Measurements from ENCODE around the gene OR1I1.

The OR1I1 gene

GRCh38 chr19:15099017-15099582 lies 17.1 kb downstream of the OR1I1 start:
- no peak for DNase-seq

DNA sequence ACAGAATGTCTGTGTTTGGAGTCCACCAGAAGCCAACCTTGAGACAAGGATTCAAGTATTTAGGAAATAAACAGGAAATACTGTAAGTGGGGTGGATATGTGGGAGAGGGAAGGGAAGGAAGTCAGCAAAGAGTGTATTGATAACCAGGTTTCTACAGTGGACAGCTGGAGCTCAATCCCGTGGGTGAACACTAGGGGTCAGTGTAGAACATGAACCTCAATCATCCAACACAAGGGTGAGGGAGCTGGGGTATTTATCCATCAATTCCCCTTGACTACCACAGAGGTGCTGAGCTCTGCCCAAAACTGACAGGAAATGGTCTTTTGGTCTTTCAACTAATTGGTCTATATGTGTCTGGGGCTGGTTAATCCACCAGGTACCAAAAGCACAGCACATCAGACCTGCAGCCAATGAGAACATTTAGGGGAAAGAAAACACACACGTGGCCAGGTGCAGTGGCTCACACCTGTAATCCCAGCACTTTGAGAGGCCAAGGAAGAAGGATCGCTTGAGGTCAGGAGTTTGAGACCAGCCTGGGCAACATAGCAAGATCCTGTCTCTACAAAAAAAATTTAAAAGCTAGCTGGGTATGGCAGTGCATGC lies 19.6 kb downstream of the OR1I1 start:
- DNase-seq, result peak; percentile 3

DNA sequence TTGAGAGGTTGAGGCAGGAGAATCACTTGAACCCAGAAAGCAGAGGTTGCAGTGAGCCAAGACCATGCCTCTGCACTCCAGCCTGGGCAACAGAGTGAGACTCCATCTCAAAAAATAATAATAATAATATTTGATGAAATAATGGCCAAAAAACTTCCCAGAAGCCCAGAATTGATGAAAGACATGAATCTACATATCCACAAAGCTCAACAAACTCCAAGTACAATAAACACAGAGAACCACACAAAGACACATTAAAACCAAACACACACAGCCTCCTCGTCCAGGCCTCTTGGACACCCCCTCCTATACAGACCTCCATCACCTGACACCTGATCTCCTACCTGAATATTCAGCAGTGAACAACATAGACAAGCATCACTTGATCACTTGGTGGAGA lies 22.0 kb downstream of the OR1I1 start:
- DNase-seq, result no peak

DNA sequence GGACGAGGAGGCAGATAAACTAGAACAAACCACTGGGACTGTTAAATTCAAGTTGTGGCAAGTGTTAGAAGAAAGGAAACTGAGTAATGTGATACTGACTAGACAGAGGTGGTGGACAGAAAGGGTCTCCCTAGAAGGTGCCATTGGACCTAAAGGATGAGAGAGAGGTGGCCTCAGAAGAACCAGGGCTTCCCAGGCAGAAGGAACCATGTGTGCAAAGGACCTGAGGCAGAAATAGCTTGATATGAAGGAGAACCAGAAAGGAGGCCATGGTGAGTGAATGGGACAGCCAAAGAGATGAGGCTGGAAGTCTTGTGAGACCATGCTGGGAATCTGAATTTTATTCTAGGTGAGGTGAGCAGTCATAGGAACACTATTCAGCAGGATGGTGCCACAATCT lies 22.4 kb downstream of the OR1I1 start:
- no peak for DNase-seq

GRCh38 chr19:15105044-15105443 lies 23.0 kb downstream of the OR1I1 start:
- DNase-seq, result no peak

GRCh38 chr19:15107061-15108010 lies 25.3 kb downstream of the OR1I1 start, which contains the start of gene SYDE1:
SYDE1 (plus strand) TSS chr19:15107401; CDS start chr19:15107434, 33 bp downstream.
- DNase-seq, result no peak

DNA sequence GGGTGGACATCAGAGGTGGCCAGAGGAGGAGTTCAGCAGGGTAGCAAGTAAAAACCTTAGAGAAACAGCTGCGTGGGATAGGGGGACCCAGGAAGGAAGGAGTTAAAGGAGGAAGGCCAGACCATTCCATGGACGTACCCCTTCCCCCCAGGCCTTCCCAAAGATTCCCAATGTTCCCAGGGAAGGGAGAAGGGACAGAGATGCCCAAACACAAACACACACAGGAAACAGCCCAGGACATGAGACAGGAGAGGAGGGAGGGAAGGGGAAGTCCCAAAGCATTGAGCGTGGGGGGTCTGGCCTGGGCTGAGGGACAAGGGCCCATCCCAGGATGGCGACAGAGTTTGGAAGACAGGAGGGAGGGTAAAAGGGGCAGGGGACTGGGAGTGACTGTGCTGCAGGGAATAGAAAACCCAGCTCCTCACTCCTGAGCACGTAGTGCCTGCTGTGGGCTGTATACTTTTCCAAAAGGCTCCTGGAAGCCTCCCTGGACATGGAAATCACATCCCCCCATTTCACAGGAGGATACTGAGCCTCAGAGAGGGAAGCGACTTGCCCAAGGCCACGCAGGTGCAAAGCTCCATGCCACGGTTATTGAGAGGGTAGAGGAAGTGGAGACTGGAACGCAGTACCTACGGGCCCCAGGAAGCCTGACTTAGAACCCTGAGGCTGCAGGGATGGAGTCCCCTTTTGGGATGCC lies 26.3 kb downstream of the OR1I1 start:
- DNase-seq, result no peak

DNA sequence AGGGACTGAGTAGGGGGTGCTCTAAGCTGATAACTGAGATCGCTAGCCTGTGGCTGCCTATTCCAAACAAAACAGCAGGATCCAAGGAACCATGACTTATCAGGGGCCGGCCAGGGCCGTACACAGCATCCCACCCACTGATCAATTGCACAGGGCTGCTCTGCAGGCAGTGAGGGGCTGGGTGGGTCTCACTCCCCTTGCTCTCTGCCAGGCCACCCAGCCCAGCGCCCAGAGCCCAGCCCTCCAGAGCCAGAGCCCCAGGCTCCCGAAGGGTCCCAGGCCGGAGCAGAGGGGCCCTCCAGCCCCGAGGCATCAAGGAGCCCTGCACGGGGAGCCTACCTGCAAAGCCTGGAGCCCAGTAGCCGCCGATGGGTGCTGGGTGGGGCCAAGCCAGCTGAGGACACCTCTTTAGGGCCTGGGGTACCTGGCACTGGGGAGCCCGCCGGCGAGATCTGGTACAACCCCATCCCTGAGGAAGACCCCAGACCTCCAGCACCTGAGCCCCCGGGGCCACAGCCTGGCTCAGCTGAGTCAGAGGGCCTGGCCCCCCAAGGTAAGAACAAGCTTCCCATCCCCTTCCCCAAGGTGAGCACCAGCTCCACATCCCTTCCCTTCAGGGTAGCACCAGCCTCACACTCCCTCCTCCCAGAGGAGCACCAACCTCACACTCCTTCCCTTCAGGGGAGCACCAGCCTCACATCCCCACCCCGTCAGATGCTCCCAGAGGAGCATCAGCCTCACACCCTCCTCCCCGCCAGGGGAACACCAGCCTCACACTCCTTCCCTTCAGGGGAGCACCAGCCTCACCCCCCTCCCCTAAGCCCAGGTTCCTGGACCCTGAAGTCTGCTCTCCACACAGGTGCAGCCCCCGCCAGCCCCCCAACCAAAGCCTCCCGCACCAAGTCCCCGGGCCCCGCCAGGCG lies 27.1 kb downstream of the OR1I1 start:
- DNase-seq, result no peak

- DNase-seq, result no peak
Observed at GRCh38 chr19:15109768-15110417, 27.9 kb downstream of the OR1I1 start.

DNA sequence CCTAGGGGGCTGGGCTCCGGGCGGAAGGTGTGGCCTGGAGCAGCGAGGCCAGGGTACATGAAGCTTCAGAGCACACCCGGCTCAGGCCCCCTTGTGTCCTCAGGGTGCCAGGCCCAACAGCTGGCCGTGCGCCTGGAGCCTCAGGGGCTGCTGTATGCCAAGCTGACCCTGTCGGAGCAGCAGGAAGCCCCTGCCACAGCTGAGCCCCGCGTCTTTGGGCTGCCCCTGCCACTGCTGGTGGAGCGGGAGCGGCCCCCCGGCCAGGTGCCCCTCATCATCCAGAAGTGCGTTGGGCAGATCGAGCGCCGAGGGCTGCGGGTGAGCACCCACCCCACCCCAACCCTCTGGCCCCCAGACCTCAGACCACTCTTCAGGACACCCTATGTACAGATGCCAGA lies 28.4 kb downstream of the OR1I1 start:
- no peak for DNase-seq

DNA sequence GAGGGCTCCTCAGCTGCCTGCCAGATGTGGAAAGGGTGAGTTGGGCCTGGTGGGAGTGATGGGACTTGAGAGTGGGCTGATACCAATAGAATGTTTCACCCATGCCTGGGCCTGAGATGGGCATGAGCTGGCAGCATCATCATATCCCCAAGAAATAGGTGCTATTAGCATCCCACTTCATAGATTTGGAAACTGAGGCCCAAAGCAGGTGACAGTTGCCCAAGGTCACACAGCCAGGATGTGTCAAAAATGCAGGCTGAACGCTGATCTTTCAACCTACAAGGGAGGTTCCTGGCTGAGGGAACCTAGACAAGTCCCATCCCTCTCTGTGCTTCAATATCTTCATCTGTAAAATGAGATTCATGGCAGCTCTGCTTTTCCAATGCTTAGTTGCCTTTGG lies 29.7 kb downstream of the OR1I1 start:
- DNase-seq, result no peak

GRCh38 chr19:15112385-15112784 lies 30.4 kb downstream of the OR1I1 start:
- DNase-seq, result no peak

DNA sequence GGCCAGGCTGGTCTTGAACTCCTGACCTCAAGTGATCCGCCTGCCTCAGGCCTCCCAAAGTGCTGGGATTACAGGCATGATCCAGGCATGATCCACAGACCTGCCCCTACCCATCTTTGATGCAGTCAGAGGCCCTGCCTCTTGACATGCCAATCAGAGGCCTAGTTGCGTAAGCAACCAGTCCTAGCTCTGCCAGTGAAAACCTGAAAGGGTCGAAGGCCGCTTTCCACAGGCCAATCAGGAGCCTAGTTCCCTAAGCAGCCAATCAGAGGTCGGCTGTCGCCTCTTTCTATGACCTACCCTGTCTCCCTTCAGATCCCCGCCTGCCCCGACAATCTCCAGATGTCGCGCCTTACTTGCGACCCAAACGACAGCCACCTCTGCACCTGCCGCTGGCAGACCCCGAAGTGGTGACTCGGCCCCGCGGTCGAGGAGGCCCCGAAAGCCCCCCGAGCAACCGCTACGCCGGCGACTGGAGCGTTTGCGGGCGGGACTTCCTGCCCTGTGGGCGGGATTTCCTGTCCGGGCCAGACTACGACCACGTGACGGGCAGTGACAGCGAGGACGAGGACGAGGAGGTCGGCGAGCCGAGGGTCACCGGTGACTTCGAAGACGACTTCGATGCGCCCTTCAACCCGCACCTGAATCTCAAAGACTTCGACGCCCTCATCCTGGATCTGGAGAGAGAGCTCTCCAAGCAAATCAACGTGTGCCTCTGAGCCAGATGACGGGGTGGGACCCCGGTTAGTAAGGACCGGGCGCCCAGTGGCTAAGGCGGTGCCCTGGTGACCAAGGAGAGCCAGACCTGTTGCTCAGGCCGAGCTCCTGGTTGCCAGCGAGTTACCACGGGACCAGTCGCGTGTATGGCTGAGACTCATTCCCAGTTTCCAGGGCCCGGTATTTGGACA lies 31.5 kb downstream of the OR1I1 start:
- no peak for DNase-seq

DNA sequence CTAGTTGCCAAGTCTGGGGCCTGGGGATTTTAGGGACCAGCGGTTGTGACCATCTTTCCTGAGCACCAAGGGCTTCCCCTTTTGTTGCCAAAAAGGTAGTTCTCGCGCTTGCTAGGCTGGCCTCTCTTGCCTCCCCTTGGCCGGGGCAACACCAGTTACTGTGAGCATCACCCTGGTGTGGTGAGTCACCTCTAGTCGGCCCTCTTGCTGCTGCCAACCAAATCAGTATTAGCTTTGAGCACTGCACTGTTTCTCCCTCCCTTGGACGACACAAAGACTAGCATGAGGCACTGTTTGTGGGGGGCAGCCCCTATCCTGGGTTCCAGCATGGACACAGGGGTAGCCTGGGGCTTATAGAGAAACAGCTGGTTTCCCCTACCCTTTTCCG lies 32.1 kb downstream of the OR1I1 start:
- no peak for DNase-seq

DNA sequence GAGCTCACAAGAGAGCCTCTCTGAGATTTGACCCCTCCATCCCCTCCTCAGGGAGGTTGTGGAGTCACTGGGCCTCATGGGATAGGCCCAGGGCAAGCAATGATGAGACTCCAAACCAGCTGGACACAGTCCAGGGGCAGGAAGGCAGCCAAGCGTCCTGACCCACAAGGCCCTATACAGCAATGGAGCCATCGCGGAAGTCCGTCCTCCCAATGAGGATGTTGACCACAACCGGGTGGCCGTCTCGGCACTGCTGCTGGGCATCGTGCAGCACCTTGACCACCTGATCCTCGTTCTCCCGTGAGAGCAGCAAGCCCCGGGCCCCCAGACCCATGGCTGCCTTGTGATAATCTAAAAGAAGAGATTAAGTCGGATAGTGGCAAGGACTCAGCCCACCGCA lies 33.1 kb downstream of the OR1I1 start:
- DNase-seq, result no peak

GRCh38 chr19:15115762-15116615 lies 34.0 kb downstream of the OR1I1 start:
- no peak for DNase-seq

GRCh38 chr19:15116856-15117255 lies 34.8 kb downstream of the OR1I1 start:
- no peak for DNase-seq

DNA sequence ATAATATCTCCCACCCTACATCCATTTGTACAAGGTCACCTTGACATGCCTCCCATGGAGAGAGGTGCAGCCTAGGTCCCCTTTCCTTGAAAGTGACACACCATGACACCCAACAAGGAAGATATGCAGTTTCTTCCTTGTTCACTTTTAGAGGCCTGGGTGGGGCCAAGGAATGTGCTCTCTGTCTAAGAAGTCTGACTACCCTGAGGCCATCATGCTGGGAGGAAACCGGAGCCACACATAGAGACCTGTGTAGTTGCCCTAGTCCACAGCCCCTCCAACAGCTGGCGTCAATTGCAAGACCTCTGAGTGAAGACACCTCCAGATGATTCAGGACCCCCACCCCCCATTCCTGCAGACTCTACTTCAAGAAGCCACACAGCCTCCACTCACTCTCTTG lies 36.2 kb downstream of the OR1I1 start:
- DNase-seq, result no peak

DNA sequence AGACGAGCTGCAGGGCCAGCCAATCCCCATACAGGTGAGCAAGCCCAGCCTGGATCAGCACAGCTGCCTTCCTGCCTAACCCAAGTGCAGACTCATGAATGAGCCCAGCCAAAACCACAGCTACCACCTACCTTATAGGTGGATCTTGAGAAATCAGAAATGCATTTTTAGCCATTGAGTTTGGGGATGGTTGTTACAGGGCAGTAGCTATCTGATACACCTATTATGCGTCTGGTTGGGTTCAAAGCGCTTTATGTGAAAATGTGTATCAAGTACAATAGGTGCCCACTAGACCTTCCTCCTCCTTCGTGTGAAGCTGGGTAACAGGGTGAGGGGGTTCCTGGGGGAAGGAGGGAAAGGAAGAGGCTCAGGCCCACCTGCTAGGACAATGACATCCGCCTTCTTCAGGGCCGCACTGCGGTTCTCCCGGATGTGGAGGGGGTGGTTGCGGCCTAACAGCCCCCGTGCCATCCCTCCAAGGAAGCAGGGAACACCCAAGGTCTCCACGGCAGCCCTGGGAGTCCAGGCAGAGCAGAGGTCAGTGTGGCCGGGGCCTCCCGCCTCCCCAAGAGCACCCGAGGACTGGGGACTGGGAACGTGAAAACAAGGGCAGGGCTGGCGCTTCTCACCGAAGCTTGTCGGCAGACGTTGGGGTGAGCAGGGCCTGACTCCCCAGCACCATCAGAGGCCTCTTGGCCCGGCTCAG lies 36.9 kb downstream of the OR1I1 start:
- no peak for DNase-seq
